Adipocyte (in vitro differentiated cells): ENCODE measurements around the gene CLDN6.

Source experiments
- DNase-seq: peaks from one replicate; pipeline ENCODE4 v3.0.0-alpha.2; 2015; ENCODE audit warnings: low read depth
- H3K27me3 ChIP-seq: replicated peaks from 2 replicates; pipeline ENCODE4 v1.7.0; 2013; ENCODE audit warnings: mild to moderate bottlenecking, low read length, moderate library complexity; ENCODE audit not compliant: control insufficient read depth, insufficient read depth
- H3K36me3 ChIP-seq: 2 replicates; pipeline ENCODE4 v1.7.0; 2013; ENCODE audit warnings: low read length, mild to moderate bottlenecking, moderate library complexity; ENCODE audit not compliant: control insufficient read depth, insufficient read depth, severe bottlenecking
- H3K4me1 ChIP-seq: 2 replicates; pipeline ENCODE4 v1.7.0; 2013; ENCODE audit warnings: mild to moderate bottlenecking, low read length, moderate library complexity; ENCODE audit not compliant: control insufficient read depth, insufficient read depth
- H3K4me3 ChIP-seq: 2 replicates; pipeline ENCODE4 v1.7.0; 2013; ENCODE audit warnings: mild to moderate bottlenecking, low read length, moderate library complexity
- H3K9ac ChIP-seq: 2 replicates; pipeline ENCODE4 v1.7.0; 2013; ENCODE audit warnings: mild to moderate bottlenecking, low read length, moderate library complexity
- H3K9me3 ChIP-seq: 2 replicates; pipeline ENCODE4 v1.7.0; 2013; ENCODE audit warnings: mild to moderate bottlenecking, low read length, moderate library complexity; ENCODE audit not compliant: control insufficient read depth

Gene CLDN6

DNA sequence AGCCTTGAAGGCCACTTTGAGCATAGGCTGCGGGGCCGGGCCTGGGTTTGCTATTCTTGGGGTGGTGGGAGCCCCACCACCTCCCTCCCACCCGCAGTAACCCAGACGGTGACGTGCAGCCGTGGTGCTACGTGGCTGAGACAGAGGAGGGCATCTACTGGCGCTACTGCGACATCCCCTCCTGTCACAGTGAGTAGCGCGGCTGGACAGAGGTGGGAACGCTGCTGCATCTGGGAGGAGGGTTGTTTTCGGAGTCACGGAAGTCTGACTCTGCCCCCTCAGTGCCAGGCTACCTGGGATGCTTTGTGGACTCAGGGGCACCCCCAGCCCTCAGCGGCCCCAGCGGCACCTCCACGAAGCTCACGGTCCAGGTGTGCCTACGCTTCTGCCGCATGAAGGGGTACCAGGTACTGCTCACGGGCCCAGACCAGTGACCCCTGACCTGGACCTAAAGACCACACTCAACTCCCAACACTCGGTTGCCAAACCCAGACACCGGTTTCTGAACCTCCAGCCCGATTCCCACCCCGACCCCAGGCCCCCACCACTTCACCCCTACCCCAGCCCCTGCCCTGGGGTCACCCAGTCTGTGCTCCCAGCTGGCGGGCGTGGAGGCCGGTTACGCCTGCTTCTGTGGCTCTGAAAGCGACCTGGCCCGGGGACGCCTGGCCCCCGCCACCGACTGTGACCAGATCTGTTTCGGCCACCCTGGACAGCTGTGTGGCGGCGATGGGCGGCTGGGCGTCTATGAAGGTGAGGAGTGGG is 51.8 kb downstream of the CLDN6 start:
- Histone ChIP-seq H3K27me3 (peaks cover 35% of the 10 kb centered on the region), H3K36me3 (no peaks in the 10 kb centered on the region)
- DNase-seq = no peak

More for the DNA sequence above, 51.8 kb downstream of the CLDN6 start:
- Histone ChIP-seq H3K9ac (no peak overlapping the region), H3K4me1 (peaks cover 7% of the 10 kb centered on the region), H3K9me3 (no peaks in the 10 kb centered on the region), H3K4me3 (no peak overlapping the region)
